HG03558 (cell line): Measurements from ENCODE around the gene COX4I1.
A peak's percentile ranks its signal among the peaks of the same experiment; 100 is the strongest.

Experiments
- ATAC-seq: cut with Tn5 transposase; IDR thresholded peaks from one replicate; pipeline ENCODE4 v1.9.1; 2021; ENCODE audit warnings: moderate number of reproducible peaks; ENCODE audit not compliant: unreplicated experiment; ENCODE audit errors: extremely low read depth

Gene COX4I1

DNA sequence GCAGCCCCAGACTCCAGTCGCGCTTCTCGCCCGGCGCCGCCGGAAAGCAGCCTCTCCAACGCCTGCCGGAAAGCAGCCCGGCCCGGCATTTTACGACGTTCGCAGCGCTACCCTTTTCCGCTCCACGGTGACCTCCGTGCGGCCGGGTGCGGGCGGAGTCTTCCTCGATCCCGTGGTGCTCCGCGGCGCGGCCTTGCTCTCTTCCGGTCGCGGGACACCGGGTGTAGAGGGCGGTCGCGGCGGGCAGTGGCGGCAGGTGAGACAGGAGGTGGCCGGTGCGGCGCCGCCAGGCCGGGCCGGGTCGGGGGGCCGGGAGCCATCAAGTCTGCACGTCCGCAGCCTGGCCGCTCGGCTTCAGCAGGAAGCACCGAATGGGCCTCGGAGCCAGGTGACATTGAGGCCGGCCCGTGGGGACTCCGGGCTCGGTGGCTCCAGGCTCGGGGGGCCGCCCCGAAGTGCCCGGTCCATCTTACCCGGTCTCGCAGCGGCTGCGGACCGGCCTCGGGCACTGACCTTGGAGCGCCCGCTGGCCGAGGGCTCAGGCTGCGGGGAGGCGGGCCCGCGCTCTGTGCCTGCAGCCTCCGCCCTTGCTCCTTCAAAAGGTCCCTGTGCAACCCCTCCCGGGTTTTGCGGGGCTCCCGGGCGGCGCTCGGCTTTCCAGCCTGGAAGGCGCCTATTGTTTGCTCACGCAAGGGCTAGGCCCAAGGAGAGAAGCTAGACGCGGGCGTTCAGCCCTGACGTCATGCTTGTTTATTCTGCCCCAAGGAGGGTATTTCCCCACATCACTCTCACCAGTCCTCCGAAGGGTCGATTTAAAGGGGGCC is at the start of gene COX4I1, which contains the start of gene EMC8:
Gene COX4I1 (plus strand): TSS at position 199 of the 824 bp plus-strand sequence. CDS start 1,511 bp downstream, outside the sequence.
Gene EMC8 (minus strand): TSS at position 48 of the 824 bp plus-strand sequence. CDS start 249 bp downstream, outside the sequence.
- peak; percentile 30 for ATAC-seq

DNA sequence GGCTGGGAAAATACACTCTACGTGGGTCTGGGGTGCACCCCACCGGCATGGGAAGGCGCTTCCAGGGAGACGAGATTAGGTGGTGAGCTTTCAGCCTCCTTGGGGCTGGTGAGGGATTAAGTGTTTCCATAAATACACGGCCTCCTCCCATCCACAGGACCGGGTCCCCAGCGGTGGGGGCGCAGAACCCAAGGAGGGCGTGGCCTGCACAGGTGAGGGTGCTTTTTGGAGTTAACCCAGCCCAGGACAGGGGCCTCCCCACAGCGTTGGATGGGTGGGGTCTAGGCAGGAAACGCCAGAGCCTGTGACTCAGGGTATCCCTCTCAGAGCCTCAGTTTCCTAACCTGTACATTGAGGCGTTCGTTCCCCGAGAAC is 49.7 kb upstream of the COX4I1 start:
- no peak for ATAC-seq

- no peak for ATAC-seq
Observed at GRCh38 chr16:85750146-85750826, 49.2 kb upstream of the COX4I1 start.

- no peak for ATAC-seq
Observed at GRCh38 chr16:85750827-85751697, 48.4 kb upstream of the COX4I1 start, which contains the start of gene C16orf74. Gene C16orf74, minus strand, starts transcription at chr16:85751096. Its CDS starts 15,879 bp downstream, at chr16:85735217.

GRCh38 chr16:85751698-85752501 is 47.6 kb upstream of the COX4I1 start:
- no peak for ATAC-seq

DNA sequence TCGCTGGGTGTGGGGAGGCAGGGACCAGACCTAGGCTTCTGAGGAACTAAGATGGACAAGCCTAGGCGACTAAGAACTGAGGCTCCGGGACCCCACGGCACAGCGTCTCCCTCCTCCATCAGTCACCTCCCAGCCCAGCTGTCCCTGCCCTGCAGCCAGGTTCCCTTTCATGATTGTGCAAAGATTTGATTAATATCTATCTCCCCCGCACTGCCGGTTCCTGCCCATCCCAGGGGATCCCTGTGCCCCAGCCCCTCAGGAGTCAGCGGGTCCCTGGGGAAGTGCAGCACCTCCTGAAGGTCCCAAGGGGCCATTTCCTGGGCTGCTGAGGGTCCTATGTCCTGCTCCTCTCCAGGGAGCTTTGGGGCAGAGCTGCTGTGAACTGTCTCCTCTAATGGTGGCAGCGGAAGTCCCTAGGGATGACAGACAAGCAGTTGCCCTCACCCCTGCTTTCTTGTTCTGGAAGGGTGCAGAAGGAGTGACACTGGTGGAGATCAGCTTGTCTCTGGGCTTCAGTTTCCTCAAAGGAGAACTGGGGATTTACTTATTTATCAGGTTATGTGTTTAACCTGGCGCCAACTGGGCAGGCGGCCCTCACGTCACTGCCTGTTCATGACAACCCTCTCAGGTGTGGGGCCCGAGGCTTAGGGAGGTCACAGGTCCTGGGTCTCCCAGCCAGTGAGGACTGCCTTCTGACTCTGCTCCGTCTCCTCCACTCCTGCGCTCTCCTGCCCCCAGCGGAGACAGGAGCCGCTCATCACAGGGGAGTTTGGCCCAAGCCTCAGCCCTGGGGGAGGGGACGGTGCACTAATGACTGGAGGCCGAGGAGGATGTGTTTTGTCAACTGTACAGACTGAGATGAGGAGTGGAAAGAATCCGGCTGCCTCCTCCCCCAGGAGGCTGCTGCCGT is 46.7 kb upstream of the COX4I1 start:
- ATAC-seq = no peak

GRCh38 chr16:85753559-85753958 is 45.9 kb upstream of the COX4I1 start:
- no peak for ATAC-seq

DNA sequence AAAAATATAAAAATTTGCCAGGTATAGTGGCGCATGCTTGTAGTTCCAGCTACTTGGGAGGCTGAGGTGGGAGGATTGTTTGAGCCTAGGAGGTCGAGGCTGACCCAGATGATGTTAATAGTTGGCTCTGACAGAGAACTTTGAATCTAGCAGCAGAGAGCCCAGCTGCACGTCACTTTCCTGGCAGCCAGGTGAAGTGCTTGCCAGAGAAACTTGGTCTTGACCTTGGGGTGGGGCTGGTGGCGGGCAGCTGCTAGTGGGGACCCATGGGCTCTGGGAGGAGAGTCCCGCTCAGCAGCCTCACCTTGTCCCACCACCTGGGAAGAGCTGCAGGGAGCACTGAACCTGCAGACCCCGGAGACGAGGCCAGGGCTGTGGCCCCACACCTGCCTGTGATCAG is 45.5 kb upstream of the COX4I1 start:
- no peak for ATAC-seq

- no peak for ATAC-seq
Observed at GRCh38 chr16:85754413-85754812, 45.1 kb upstream of the COX4I1 start.

DNA sequence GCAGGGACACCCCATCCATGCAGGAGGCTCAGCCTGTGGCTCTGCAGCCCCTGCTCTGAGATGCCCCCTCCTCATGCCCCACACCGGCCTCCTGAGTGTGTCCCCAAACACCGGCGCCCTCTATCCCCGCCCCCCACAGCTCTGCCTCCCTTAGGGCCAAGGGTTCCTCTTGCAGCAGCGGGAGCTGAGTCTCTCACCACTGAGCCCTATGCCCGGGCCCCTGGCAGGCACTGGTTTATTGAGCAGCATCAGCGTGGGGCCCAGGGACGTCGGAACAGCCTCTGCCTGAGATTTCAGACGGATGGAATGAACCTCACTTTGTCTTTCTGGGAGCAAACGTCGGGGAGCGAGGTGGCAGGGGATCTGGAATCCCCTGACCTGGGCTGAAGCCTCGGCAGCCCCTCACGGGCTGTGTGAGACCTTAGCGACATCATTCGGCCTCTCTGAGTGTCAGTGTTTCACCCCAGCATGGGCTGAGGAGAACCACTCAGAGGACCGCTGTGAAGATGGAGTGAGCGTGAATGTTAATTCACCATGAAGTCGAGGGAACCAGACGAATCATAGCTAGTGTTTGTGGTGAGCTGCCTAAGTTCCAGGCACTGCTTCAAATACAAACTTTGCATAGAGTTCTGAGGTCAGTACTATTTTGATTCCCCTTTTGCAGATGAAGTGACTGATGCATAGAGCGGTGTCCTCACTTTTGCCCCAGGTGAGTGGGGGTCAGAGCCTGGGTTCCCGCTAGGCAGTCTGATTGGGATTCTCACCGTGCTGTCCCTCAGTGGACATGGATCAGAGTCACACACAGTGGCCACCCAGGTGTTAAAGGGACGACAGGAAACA is 43.3 kb upstream of the COX4I1 start:
- ATAC-seq = no peak

DNA sequence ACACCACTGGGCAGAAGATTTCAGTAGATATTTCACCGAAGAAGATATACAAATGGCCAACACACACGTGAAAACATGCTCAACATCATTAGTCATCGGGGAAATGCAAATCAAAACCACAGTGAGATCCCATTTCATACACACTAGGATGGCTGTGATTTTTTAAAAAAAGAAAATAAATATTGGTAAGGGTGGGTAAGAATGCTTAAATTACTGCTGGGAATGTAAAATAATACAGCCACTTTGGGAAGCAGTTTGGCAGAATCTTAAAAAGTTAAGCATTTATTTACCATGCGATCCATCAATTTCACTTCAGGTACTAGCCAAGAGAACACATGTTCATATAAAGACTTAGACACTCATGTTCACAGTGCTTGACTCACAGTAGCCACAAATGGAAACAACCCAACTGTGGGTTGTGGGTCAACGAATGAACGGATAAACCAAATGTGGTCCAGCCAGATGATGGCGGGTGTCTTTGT is 42.1 kb upstream of the COX4I1 start:
- no peak for ATAC-seq

- no peak for ATAC-seq
Observed at GRCh38 chr16:85759136-85759535, 40.4 kb upstream of the COX4I1 start.

- no peak for ATAC-seq
Observed at GRCh38 chr16:85759631-85760419, 39.7 kb upstream of the COX4I1 start.

DNA sequence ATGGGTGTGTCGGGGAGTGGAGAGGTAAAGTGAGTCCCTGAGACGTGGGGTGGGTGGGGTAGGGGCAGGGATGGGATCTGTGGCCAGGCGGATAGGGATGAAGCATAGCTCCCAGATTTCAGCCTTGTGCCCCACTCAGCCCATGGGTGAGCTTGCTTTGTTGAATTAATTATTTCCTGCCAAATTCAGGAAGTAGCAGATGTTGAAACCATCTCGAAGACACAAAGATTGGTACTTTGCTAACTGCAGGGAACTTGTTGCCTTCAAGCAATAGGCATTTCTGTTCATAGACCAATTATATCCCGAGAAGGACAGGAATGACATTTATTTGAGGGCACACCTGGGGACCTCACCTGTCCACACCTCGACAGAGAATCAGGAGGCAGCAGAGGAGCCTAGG is 37.6 kb upstream of the COX4I1 start:
- ATAC-seq = no peak

DNA sequence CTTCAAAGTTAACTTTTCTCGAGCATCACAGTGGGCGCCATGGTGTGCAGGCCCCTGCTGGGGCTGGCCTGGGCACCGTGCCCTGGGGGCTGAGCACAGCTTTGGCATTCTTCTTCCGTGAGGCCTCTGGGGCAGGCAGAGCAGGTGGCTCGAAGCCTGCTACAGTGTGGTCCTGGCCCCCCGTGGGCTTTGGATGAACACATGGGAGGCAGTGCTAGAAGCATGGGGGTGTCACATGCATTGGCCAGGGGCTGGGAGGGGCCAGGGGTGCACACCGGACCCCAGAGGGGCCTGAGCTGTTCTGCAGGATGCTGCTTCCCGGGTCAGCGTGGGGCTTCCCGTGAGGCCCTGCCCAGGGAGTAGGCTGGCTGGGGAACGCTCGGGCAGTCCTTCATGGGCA is 36.5 kb upstream of the COX4I1 start:
- no peak for ATAC-seq

GRCh38 chr16:85763616-85764015 is 35.9 kb upstream of the COX4I1 start:
- ATAC-seq = no peak

DNA sequence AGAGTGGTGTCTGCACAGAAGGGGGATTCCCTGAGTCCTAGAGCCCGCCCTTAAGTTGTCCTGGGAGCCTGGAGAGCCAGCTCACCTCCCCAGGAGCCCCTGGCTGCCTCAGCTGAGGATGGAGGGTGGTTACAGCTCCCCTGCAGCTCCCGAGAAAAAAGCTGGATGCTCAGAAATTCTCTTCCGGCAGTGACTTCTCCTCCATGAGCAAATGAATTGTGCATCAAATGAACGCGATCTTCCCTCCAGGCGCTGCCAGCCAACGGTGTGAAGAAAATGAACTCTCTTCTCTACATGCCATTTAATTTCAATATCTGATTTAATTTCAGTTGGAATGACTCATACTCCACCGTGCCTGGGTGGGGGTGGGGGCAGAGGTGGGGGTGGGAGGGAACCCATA is 34.3 kb upstream of the COX4I1 start:
- no peak for ATAC-seq
